H9 (cell line): ENCODE data around the gene METTL1. TPM values are rescaled to one million over a fixed set of nuclear protein-coding genes. Genes with fewer than 3 reads are reported as not detected.

ENCODE experiments used
- DNase-seq: peaks from one replicate; pipeline ENCODE4 v3.0.0-alpha.2; 2017
- H2AFZ ChIP-seq: one replicate; pipeline ENCODE4 v1.6.1; 2013; ENCODE audit warnings: mild to moderate bottlenecking, low read length, control low read depth, moderate library complexity
- H2AK5ac ChIP-seq: 2 replicates; pipeline ENCODE4 v1.6.1; 2013; ENCODE audit warnings: low read length, control low read depth, mixed read lengths; ENCODE audit not compliant: insufficient read length
- H2BK120ac ChIP-seq: one replicate; pipeline ENCODE4 v1.6.1; 2013; ENCODE audit warnings: low read depth, mild to moderate bottlenecking, low read length, control low read depth, inconsistent platforms; ENCODE audit not compliant: poor library complexity, severe bottlenecking
- H2BK12ac ChIP-seq: 2 replicates; pipeline ENCODE4 v1.6.1; 2013; ENCODE audit warnings: low read length, control low read depth, mixed read lengths, low read depth; ENCODE audit not compliant: insufficient read length
- H2BK15ac ChIP-seq: 2 replicates; pipeline ENCODE4 v1.6.1; 2013; ENCODE audit warnings: low read depth, low read length, control low read depth
- H2BK20ac ChIP-seq: one replicate; pipeline ENCODE4 v1.6.1; 2013; ENCODE audit warnings: low read depth, mild to moderate bottlenecking, low read length, control low read depth, inconsistent platforms; ENCODE audit not compliant: poor library complexity, severe bottlenecking
- H2BK5ac ChIP-seq: 2 replicates; pipeline ENCODE4 v1.6.1; 2013; ENCODE audit warnings: low read length, control low read depth, mixed read lengths; ENCODE audit not compliant: insufficient read length
- H3K14ac ChIP-seq: 2 replicates; pipeline ENCODE4 v1.6.1; 2013; ENCODE audit warnings: low read length, control low read depth; ENCODE audit not compliant: insufficient read depth
- H3K18ac ChIP-seq: 2 replicates; pipeline ENCODE4 v1.6.1; 2013; ENCODE audit warnings: low read depth, mild to moderate bottlenecking, mixed read lengths, low read length, control low read depth; ENCODE audit not compliant: insufficient read length
- H3K23ac ChIP-seq: 2 replicates; pipeline ENCODE4 v1.6.1; 2013; ENCODE audit warnings: low read length, control low read depth, mixed read lengths, low read depth; ENCODE audit not compliant: insufficient read length
- H3K23me2 ChIP-seq: 2 replicates; pipeline ENCODE4 v1.6.1; 2013; ENCODE audit warnings: low read depth, mild to moderate bottlenecking, mixed read lengths, low read length, control low read depth; ENCODE audit not compliant: insufficient read length, poor library complexity, severe bottlenecking
- H3K27ac ChIP-seq: 2 replicates; pipeline ENCODE4 v1.5.1; 2013; ENCODE audit warnings: low read length, control low read depth, mixed read lengths, low read depth; ENCODE audit not compliant: insufficient read length
- H3K27me3 ChIP-seq: 2 replicates; pipeline ENCODE4 v1.6.1; 2013; ENCODE audit warnings: low read length, control low read depth, inconsistent platforms; ENCODE audit not compliant: insufficient read depth
- H3K4ac ChIP-seq: 2 replicates; pipeline ENCODE4 v1.6.1; 2013; ENCODE audit warnings: low read depth, mild to moderate bottlenecking, control low read depth, inconsistent platforms, low read length, moderate library complexity
- H3K4me1 ChIP-seq: 2 replicates; pipeline ENCODE4 v1.6.1; 2013; ENCODE audit warnings: low read length, control low read depth, inconsistent platforms; ENCODE audit not compliant: insufficient read depth
- H3K4me2 ChIP-seq: 2 replicates; pipeline ENCODE4 v1.6.1; 2013; ENCODE audit warnings: low read length, control low read depth, mixed read lengths; ENCODE audit not compliant: insufficient read length, insufficient read depth
- H3K56ac ChIP-seq: 2 replicates; pipeline ENCODE4 v1.6.1; 2013; ENCODE audit warnings: low read depth, mild to moderate bottlenecking, mixed read lengths, low read length, control low read depth; ENCODE audit not compliant: insufficient read length
- H3K79me1 ChIP-seq: 2 replicates; pipeline ENCODE4 v1.6.1; 2013; ENCODE audit warnings: low read depth, mild to moderate bottlenecking, moderate library complexity, low read length, control low read depth, inconsistent platforms; ENCODE audit not compliant: insufficient read depth, poor library complexity, severe bottlenecking
- H3K79me2 ChIP-seq: 2 replicates; pipeline ENCODE4 v1.6.1; 2013; ENCODE audit warnings: low read length, control low read depth, inconsistent platforms; ENCODE audit not compliant: insufficient read depth
- H3K9ac ChIP-seq: 2 replicates; pipeline ENCODE4 v1.6.1; 2013; ENCODE audit warnings: low read length, control low read depth, mixed read lengths; ENCODE audit not compliant: insufficient read length; ENCODE audit errors: extremely low read depth
- H3K9me3 ChIP-seq: one replicate; pipeline ENCODE4 v1.6.1; 2013; ENCODE audit warnings: low read depth, low read length, inconsistent platforms; ENCODE audit not compliant: control insufficient read depth
- H3T11ph ChIP-seq: one replicate; pipeline ENCODE4 v1.6.1; 2013; ENCODE audit warnings: mild to moderate bottlenecking, low read length, control low read depth, inconsistent platforms
- H4K20me1 ChIP-seq: one replicate; pipeline ENCODE4 v1.6.1; 2013; ENCODE audit not compliant: control insufficient read depth, insufficient read length, insufficient read depth
- H4K5ac ChIP-seq: 2 replicates; pipeline ENCODE4 v1.6.1; 2013; ENCODE audit warnings: low read depth, mild to moderate bottlenecking, mixed read lengths, low read length, control low read depth; ENCODE audit not compliant: insufficient read length
- H4K8ac ChIP-seq: replicated peaks from 2 replicates; pipeline ENCODE4 v1.6.1; 2013; ENCODE audit warnings: low read length, control low read depth, mixed read lengths, low read depth; ENCODE audit not compliant: insufficient read length
- H4K91ac ChIP-seq: 2 replicates; pipeline ENCODE4 v1.6.1; 2013; ENCODE audit warnings: low read depth, mild to moderate bottlenecking, moderate library complexity, mixed read lengths, low read length, control low read depth; ENCODE audit not compliant: insufficient read length
- H3K27ac Mint-ChIP-seq, 3 experiments: 2 replicates in 2 of 3; 3 replicates in 1 of 3; pipeline ENCODE4 v1.8.0; 2020 to 2021; ENCODE audit warnings: mixed read lengths in 3 of 3, mild to moderate bottlenecking in 1 of 3, moderate library complexity in 1 of 3
- H3K27me3 Mint-ChIP-seq: 2 replicates; pipeline ENCODE4 v1.8.0; 2021; ENCODE audit warnings: low read depth, mild to moderate bottlenecking, moderate library complexity, mixed read lengths
- H3K36me3 Mint-ChIP-seq, 3 experiments: 2 replicates in 2 of 3; 3 replicates in 1 of 3; pipeline ENCODE4 v1.8.0; 2020 to 2021; ENCODE audit warnings: low read depth in 3 of 3, mixed read lengths in 3 of 3; ENCODE audit not compliant: insufficient read depth in 1 of 3
- H3K4me1 Mint-ChIP-seq, 2 experiments: 2 replicates each; pipeline ENCODE4 v1.8.0; 2020; ENCODE audit warnings: mixed read lengths in 2 of 2
- H3K4me3 Mint-ChIP-seq, 2 experiments: 2 replicates in 1 of 2; 3 replicates in 1 of 2; pipeline ENCODE4 v1.8.0; 2020 to 2021; ENCODE audit warnings: mild to moderate bottlenecking in 2 of 2, mixed read lengths in 2 of 2, moderate library complexity in 1 of 2
- H3K9me3 Mint-ChIP-seq, 2 experiments: 2 replicates in 1 of 2; 3 replicates in 1 of 2; pipeline ENCODE4 v1.8.0; 2020; ENCODE audit warnings: mild to moderate bottlenecking in 2 of 2, mixed read lengths in 2 of 2, moderate library complexity in 1 of 2
- WGBS: extraction: QIAGEN DNeasy Blood & Tissue Kit; methylation state at CpG from one replicate; pipeline ENCODE4 v1.1.7; 2013; ENCODE audit warnings: missing lambda C conversion rate, low lambda C conversion rate, mixed read lengths; ENCODE audit not compliant: insufficient read length; ENCODE audit errors: extremely low coverage; 5-methylcytosine and 5-hydroxymethylcytosine counted together
- total RNA-seq: library from RNA; stranded (reverse); gene quantifications from 2 replicates; pipeline ENCODE4 v1.2.1, GENCODE V29; 2021
- TF ChIP-seq, protein P1 (sequence below): fragments of 200-600 bp; sonication (generic); conservative IDR thresholded peaks from 3 replicates; pipeline ENCODE4 v1.8.0; 2021; ENCODE audit warnings: antibody characterized with exemption, mild to moderate bottlenecking

METTL1 gene
- total RNA-seq, 1 experiment from 2014 or later = 58.4 TPM

GRCh38 chr12:57745485-57745881, 26.4 kb downstream of the METTL1 start:
- H3K27ac Mint-ChIP-seq = peak overlapping the region; percentile 97 to 99 (median 99)
- no peak overlapping the region for H2BK15ac ChIP-seq
- H3K27me3 Mint-ChIP-seq = peaks cover 29% of the 10 kb centered on the region
- no peak overlapping the region for H2BK120ac ChIP-seq
- H4K5ac ChIP-seq = no peak overlapping the region
- H3K27ac ChIP-seq = no peak overlapping the region
- H3K4me1 ChIP-seq = peaks cover 2% of the 10 kb centered on the region; the same call in 1 of the 2 replicates
- H4K91ac ChIP-seq = no peak overlapping the region
- peak overlapping the region; percentile 70 for H3K4me2 ChIP-seq
- H3K4me1 Mint-ChIP-seq = peaks cover 8 to 13% of the 10 kb centered on the region in 2 experiments; a peak in 3 of 4 replicates
- no peak overlapping the region for H3K23ac ChIP-seq
- H4K20me1 ChIP-seq = no peaks in the 10 kb centered on the region
- TF ChIP-seq, protein P1, sequence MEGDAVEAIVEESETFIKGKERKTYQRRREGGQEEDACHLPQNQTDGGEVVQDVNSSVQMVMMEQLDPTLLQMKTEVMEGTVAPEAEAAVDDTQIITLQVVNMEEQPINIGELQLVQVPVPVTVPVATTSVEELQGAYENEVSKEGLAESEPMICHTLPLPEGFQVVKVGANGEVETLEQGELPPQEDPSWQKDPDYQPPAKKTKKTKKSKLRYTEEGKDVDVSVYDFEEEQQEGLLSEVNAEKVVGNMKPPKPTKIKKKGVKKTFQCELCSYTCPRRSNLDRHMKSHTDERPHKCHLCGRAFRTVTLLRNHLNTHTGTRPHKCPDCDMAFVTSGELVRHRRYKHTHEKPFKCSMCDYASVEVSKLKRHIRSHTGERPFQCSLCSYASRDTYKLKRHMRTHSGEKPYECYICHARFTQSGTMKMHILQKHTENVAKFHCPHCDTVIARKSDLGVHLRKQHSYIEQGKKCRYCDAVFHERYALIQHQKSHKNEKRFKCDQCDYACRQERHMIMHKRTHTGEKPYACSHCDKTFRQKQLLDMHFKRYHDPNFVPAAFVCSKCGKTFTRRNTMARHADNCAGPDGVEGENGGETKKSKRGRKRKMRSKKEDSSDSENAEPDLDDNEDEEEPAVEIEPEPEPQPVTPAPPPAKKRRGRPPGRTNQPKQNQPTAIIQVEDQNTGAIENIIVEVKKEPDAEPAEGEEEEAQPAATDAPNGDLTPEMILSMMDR = no peak
- H2AFZ ChIP-seq = no peak overlapping the region
- H3K23me2 ChIP-seq = peaks cover 4% of the 10 kb centered on the region
- DNase-seq = no peak
- no peaks in the 10 kb centered on the region for H3K79me1 ChIP-seq
- no peak overlapping the region for H3K56ac ChIP-seq
- H3K9ac ChIP-seq = peak overlapping the region; percentile 39
- H2BK20ac ChIP-seq = no peak overlapping the region
- H3K27me3 ChIP-seq = peaks cover 10% of the 10 kb centered on the region
- H3K4me3 Mint-ChIP-seq = peak overlapping the region; percentile 86 to 92
- H3K18ac ChIP-seq = peak overlapping the region; percentile 8
- peaks cover 20 to 48% (median 45%) of the 10 kb centered on the region in 3 experiments; a peak in 6 of 7 replicates for H3K36me3 Mint-ChIP-seq
- H3T11ph ChIP-seq = no peak overlapping the region
- no peaks in the 10 kb centered on the region for H3K9me3 Mint-ChIP-seq
- H2AK5ac ChIP-seq = no peak overlapping the region
- H3K9me3 ChIP-seq = no peaks in the 10 kb centered on the region
- H4K8ac ChIP-seq = no peak overlapping the region
- H3K79me2 ChIP-seq = no peaks in the 10 kb centered on the region
- H3K14ac ChIP-seq = no peak overlapping the region
- no CpG with 5 or more reads among the region's 8 CpGs for WGBS
- no peak overlapping the region for H3K4ac ChIP-seq
- H2BK5ac ChIP-seq = no peak overlapping the region
- no peak overlapping the region for H2BK12ac ChIP-seq
